Suppressor macrophage treated with lipopolysaccharide for 4 hours (primary cell): Measurements from ENCODE around the gene SEMA5A.
"Not testable (repeated sequence)": the region's sequence is repeated elsewhere in the genome, so short reads cannot be mapped to it uniquely, and the experiment has no call there.

Experiments
- DNase-seq: peaks from one replicate; pipeline ENCODE4 v3.0.0-alpha.2; 2020

The SEMA5A gene

GRCh38 chr5:9431496-9432258 lies 114.2 kb downstream of the SEMA5A start:
- DNase-seq, result no peak

GRCh38 chr5:9431151-9431495 lies 114.8 kb downstream of the SEMA5A start:
- DNase-seq, result no peak

- no peak for DNase-seq
Measured at GRCh38 chr5:9430306-9430705, 115.6 kb downstream of the SEMA5A start.

GRCh38 chr5:9429691-9430215 lies 116.1 kb downstream of the SEMA5A start:
- DNase-seq, result no peak

- no peak for DNase-seq
Measured at GRCh38 chr5:9428272-9428671, 117.6 kb downstream of the SEMA5A start.

GRCh38 chr5:9425710-9426109 lies 120.2 kb downstream of the SEMA5A start:
- DNase-seq, result no peak

GRCh38 chr5:9423571-9423970 lies 122.3 kb downstream of the SEMA5A start:
- no peak for DNase-seq

- DNase-seq, result peak; percentile 12
Measured at GRCh38 chr5:9421884-9422283, 124.0 kb downstream of the SEMA5A start.

GRCh38 chr5:9419794-9420193 lies 126.1 kb downstream of the SEMA5A start:
- DNase-seq, result no peak

GRCh38 chr5:9415566-9415965 lies 130.3 kb downstream of the SEMA5A start:
- no peak for DNase-seq

- DNase-seq, result no peak
Measured at GRCh38 chr5:9415091-9415490, 130.8 kb downstream of the SEMA5A start.

- no peak for DNase-seq
Measured at GRCh38 chr5:9411142-9411541, 134.7 kb downstream of the SEMA5A start.

GRCh38 chr5:9409413-9409960 lies 136.4 kb downstream of the SEMA5A start:
- no peak for DNase-seq

- DNase-seq, result no peak
Measured at GRCh38 chr5:9408964-9409363, 136.9 kb downstream of the SEMA5A start.

GRCh38 chr5:9405196-9405754 lies 140.6 kb downstream of the SEMA5A start:
- DNase-seq, result no peak

- no peak for DNase-seq
Measured at GRCh38 chr5:9401786-9402472, 143.9 kb downstream of the SEMA5A start.

GRCh38 chr5:9399783-9400182 lies 146.1 kb downstream of the SEMA5A start:
- DNase-seq, result not testable (repeated sequence)

GRCh38 chr5:9399094-9399493 lies 146.8 kb downstream of the SEMA5A start:
- no peak for DNase-seq

- DNase-seq, result no peak
Measured at GRCh38 chr5:9398227-9398626, 147.6 kb downstream of the SEMA5A start.

GRCh38 chr5:9396285-9396770 lies 149.5 kb downstream of the SEMA5A start:
- no peak for DNase-seq

- DNase-seq, result no peak
Measured at GRCh38 chr5:9395706-9396105, 150.2 kb downstream of the SEMA5A start.

GRCh38 chr5:9394221-9394620 lies 151.7 kb downstream of the SEMA5A start:
- no peak for DNase-seq

- DNase-seq, result no peak
Measured at GRCh38 chr5:9392625-9393024, 153.2 kb downstream of the SEMA5A start.

GRCh38 chr5:9391080-9391479 lies 154.8 kb downstream of the SEMA5A start:
- no peak for DNase-seq
